Mesenchymal stem cell (in vitro differentiated cells and primary cell): ENCODE measurements around the gene KIF20A.

Experiments used
- DNase-seq: peaks from one replicate; pipeline ENCODE4 v3.0.0-alpha.2; 2013
- H2AFZ ChIP-seq: one replicate; pipeline ENCODE4 v1.6.1; 2013; ENCODE audit warnings: low read depth, mild to moderate bottlenecking, control low read depth, inconsistent platforms, low read length, moderate library complexity
- H2AK5ac ChIP-seq: 2 replicates; pipeline ENCODE4 v1.6.1; 2013; ENCODE audit warnings: low read length, moderate library complexity, mild to moderate bottlenecking, inconsistent platforms; ENCODE audit not compliant: severe bottlenecking
- H2BK120ac ChIP-seq: one replicate; pipeline ENCODE4 v1.6.1; 2013; ENCODE audit warnings: low read depth, mild to moderate bottlenecking, inconsistent platforms, low read length, moderate library complexity
- H2BK12ac ChIP-seq, 2 experiments: one replicate each; pipeline ENCODE4 v1.6.1; 2013; ENCODE audit warnings: inconsistent platforms in 2 of 2, low read length in 2 of 2, mild to moderate bottlenecking in 2 of 2, moderate library complexity in 2 of 2, control low read depth in 1 of 2
- H2BK15ac ChIP-seq: one replicate; pipeline ENCODE4 v1.6.1; 2013; ENCODE audit warnings: mild to moderate bottlenecking, low read depth, inconsistent platforms; ENCODE audit not compliant: poor library complexity, severe bottlenecking
- H2BK5ac ChIP-seq: 2 replicates; pipeline ENCODE4 v1.6.1; 2013; ENCODE audit warnings: low read depth, mild to moderate bottlenecking, low read length, control low read depth, inconsistent platforms; ENCODE audit not compliant: poor library complexity, severe bottlenecking
- H3K14ac ChIP-seq, 2 experiments: one replicate each; pipeline ENCODE4 v1.6.1; 2013; ENCODE audit warnings: inconsistent platforms in 2 of 2, low read length in 2 of 2, control low read depth in 1 of 2, mild to moderate bottlenecking in 1 of 2, moderate library complexity in 1 of 2
- H3K18ac ChIP-seq, 2 experiments: one replicate each; pipeline ENCODE4 v1.6.1; 2013; ENCODE audit warnings: inconsistent platforms in 2 of 2, low read length in 2 of 2, control low read depth in 1 of 2, low read depth in 1 of 2, mild to moderate bottlenecking in 1 of 2
- H3K23ac ChIP-seq, 2 experiments: one replicate each; pipeline ENCODE4 v1.6.1; 2013; ENCODE audit warnings: inconsistent platforms in 2 of 2, low read length in 2 of 2, mild to moderate bottlenecking in 2 of 2, moderate library complexity in 2 of 2, control low read depth in 1 of 2
- H3K27ac ChIP-seq: 2 replicates; pipeline ENCODE4 v1.5.1; 2013; ENCODE audit warnings: mild to moderate bottlenecking, moderate library complexity, low read length, control low read depth, inconsistent platforms; ENCODE audit not compliant: poor library complexity, severe bottlenecking
- H3K27me3 ChIP-seq, 2 experiments: 2 replicates each; pipeline versions ENCODE4 v1.6.1 to v1.7.0; 2013; ENCODE audit warnings: low read length in 2 of 2, mild to moderate bottlenecking in 2 of 2, moderate library complexity in 2 of 2, control low read depth in 1 of 2, inconsistent platforms in 1 of 2; ENCODE audit not compliant: control insufficient read depth in 1 of 2, insufficient read depth in 1 of 2
- H3K36me3 ChIP-seq, 2 experiments: 2 replicates each; pipeline versions ENCODE4 v1.6.1 to v1.7.0; 2013; ENCODE audit warnings: low read length in 2 of 2, control low read depth in 1 of 2, inconsistent platforms in 1 of 2, low read depth in 1 of 2, mild to moderate bottlenecking in 1 of 2; ENCODE audit not compliant: insufficient read depth in 2 of 2, control insufficient read depth in 1 of 2
- H3K4ac ChIP-seq, 2 experiments: one replicate each; pipeline ENCODE4 v1.6.1; 2013; ENCODE audit warnings: inconsistent platforms in 2 of 2, low read length in 2 of 2, mild to moderate bottlenecking in 2 of 2, moderate library complexity in 2 of 2, control low read depth in 1 of 2, low read depth in 1 of 2
- H3K4me1 ChIP-seq: 2 replicates; pipeline ENCODE4 v1.6.1; 2013; ENCODE audit warnings: low read depth, low read length, control low read depth; ENCODE audit not compliant: control insufficient read depth, insufficient read depth
- H3K4me2 ChIP-seq: 2 replicates; pipeline ENCODE4 v1.6.1; 2013; ENCODE audit warnings: low read length, mild to moderate bottlenecking, inconsistent platforms; ENCODE audit not compliant: poor library complexity, severe bottlenecking
- H3K4me3 ChIP-seq, 2 experiments: 2 replicates each; pipeline versions ENCODE4 v1.5.1 to v1.7.0; 2013; ENCODE audit warnings: low read length in 2 of 2, mild to moderate bottlenecking in 2 of 2, control low read depth in 1 of 2, low read depth in 1 of 2; ENCODE audit not compliant: insufficient read depth in 1 of 2
- H3K79me1 ChIP-seq: replicated peaks from 2 replicates; pipeline ENCODE4 v1.6.1; 2013; ENCODE audit warnings: mild to moderate bottlenecking, control low read depth, low read length, inconsistent platforms; ENCODE audit not compliant: poor library complexity, severe bottlenecking
- H3K9ac ChIP-seq: 2 replicates; pipeline ENCODE4 v1.7.0; 2013; ENCODE audit warnings: mild to moderate bottlenecking, low read length, moderate library complexity
- H3K9me3 ChIP-seq: 2 replicates; pipeline ENCODE4 v1.7.0; 2013; ENCODE audit warnings: mild to moderate bottlenecking, low read length; ENCODE audit not compliant: control insufficient read depth
- H4K8ac ChIP-seq: one replicate; pipeline ENCODE4 v1.6.1; 2013; ENCODE audit warnings: inconsistent platforms, mild to moderate bottlenecking, low read length, moderate library complexity
- H4K91ac ChIP-seq: one replicate; pipeline ENCODE4 v1.6.1; 2013; ENCODE audit warnings: mild to moderate bottlenecking, low read length, inconsistent platforms
- WGBS: methylation state at CpG from one replicate; pipeline ENCODE4 v1.1.7; 2013; ENCODE audit warnings: mixed read lengths; 5-methylcytosine and 5-hydroxymethylcytosine counted together

The KIF20A gene

DNA sequence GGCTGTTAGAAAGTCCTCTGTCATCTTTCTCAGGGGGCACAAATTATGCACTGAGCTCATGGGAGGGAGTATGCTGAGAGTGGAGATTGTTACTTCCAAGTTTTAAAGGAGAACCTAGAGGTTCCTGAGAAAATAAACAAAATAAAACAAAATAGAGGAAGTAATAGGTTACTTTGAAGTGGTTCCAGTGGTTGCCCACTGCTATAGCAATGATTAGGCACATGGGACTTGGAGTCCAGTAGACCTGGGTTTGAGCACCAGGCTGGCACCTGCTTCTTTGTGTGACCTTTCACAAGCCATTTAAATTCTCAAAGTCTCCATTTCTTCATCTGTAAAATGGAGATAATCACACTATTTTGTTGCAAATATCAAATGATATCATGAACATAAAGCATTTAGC is 48.0 kb downstream of the KIF20A start:
- no peak for DNase-seq
- H3K18ac ChIP-seq = no peak overlapping the region
- H2BK5ac ChIP-seq = no peak overlapping the region
- peaks cover 0 to 23% of the 10 kb centered on the region in 2 experiments for H3K27me3 ChIP-seq
- H3K36me3 ChIP-seq = no peaks in the 10 kb centered on the region
- H3K14ac ChIP-seq = no peak overlapping the region
- H2BK120ac ChIP-seq = no peak overlapping the region
- H2AK5ac ChIP-seq = no peak overlapping the region
- no peak overlapping the region for H3K4me3 ChIP-seq
- no peak overlapping the region for H2BK12ac ChIP-seq
- H3K79me1 ChIP-seq = no peaks in the 10 kb centered on the region
- H3K23ac ChIP-seq = no peak overlapping the region
- peaks cover 19% of the 10 kb centered on the region for H3K9me3 ChIP-seq
- H4K8ac ChIP-seq = no peak overlapping the region
- H3K27ac ChIP-seq = no peak overlapping the region
- no peak overlapping the region for H3K9ac ChIP-seq
- no peaks in the 10 kb centered on the region for H3K4me1 ChIP-seq
- H4K91ac ChIP-seq = no peak overlapping the region
- H2AFZ ChIP-seq = no peak overlapping the region
- H2BK15ac ChIP-seq = no peak overlapping the region
- H3K4me2 ChIP-seq = no peak overlapping the region
- H3K4ac ChIP-seq = no peak overlapping the region

DNA sequence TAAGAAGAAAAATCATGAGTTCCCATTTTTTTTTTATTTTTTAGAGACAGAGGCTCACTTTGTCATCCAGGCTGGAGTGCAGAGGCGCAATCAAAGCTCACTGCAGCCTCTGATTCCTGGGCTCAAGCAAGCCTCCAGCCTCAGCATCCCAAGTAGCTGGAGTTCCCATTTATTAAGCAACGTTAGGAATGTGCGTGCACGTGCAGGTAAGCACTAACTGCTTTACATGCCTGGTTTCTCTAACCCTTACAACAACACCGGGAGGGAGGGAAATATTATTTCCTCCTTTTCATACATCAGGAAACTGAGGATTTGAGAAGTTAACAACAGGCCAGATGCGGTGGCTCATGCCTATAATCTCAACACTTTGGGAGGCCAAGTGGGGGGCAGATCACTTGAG is 50.5 kb downstream of the KIF20A start:
- H2BK12ac ChIP-seq = no peak overlapping the region
- H2BK120ac ChIP-seq = no peak overlapping the region
- H3K4ac ChIP-seq = no peak overlapping the region
- no peak overlapping the region for H2AFZ ChIP-seq
- H2BK15ac ChIP-seq = no peak overlapping the region
- no peaks in the 10 kb centered on the region for H3K36me3 ChIP-seq
- H3K18ac ChIP-seq = no peak overlapping the region
- H3K9me3 ChIP-seq = peaks cover 19% of the 10 kb centered on the region
- DNase-seq = no peak
- H3K79me1 ChIP-seq = no peaks in the 10 kb centered on the region
- H3K27ac ChIP-seq = no peak overlapping the region
- no peak overlapping the region for H4K91ac ChIP-seq
- H3K4me2 ChIP-seq = no peak overlapping the region
- H4K8ac ChIP-seq = no peak overlapping the region
- no peaks in the 10 kb centered on the region for H3K4me1 ChIP-seq
- no peak overlapping the region for H2AK5ac ChIP-seq
- 92% methylated on average over 6 of the region's 6 CpGs for WGBS
- H3K23ac ChIP-seq = no peak overlapping the region
- no peak overlapping the region for H3K14ac ChIP-seq
- H3K4me3 ChIP-seq = no peak overlapping the region
- H2BK5ac ChIP-seq = no peak overlapping the region
- H3K27me3 ChIP-seq = peaks cover 0 to 39% of the 10 kb centered on the region in 2 experiments
- H3K9ac ChIP-seq = no peak overlapping the region

DNA sequence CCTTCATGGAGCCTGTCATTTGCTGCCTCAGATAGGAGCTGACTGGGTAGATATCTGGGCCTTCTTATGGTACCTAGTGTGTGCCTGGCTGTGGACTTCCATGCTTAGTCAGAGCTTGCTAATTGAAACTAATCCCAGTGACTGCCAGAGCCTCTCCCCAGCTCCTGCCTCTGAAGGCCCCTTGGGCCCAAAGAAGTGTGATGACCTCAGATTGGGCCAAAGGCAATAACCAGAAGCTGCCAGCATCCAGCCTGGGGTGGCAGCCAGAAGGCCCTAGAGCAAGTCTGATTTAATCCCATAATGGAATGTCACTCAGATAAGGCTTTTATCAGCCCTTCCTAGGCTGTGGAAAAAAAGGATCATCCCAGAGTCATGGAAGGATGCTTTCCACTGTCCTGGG is 51.3 kb downstream of the KIF20A start:
- Histone ChIP-seq H2BK5ac (no peak overlapping the region), H4K91ac (no peak overlapping the region), H3K18ac (no peak overlapping the region), H3K9me3 (peaks cover 19% of the 10 kb centered on the region), H3K27me3 (peaks cover 0 to 47% of the 10 kb centered on the region in 2 experiments), H3K36me3 (no peaks in the 10 kb centered on the region), H3K27ac (no peak overlapping the region), H3K9ac (no peak overlapping the region), H3K4me2 (no peak overlapping the region), H2BK120ac (no peak overlapping the region), H3K79me1 (no peaks in the 10 kb centered on the region), H3K4me3 (no peak overlapping the region), H3K14ac (no peak overlapping the region), H4K8ac (no peak overlapping the region), H3K4ac (no peak overlapping the region), H3K4me1 (no peaks in the 10 kb centered on the region), H2BK15ac (no peak overlapping the region), H3K23ac (no peak overlapping the region), H2AFZ (no peak overlapping the region), H2AK5ac (no peak overlapping the region), H2BK12ac (no peak overlapping the region)
- peak; percentile 30 for DNase-seq

DNA sequence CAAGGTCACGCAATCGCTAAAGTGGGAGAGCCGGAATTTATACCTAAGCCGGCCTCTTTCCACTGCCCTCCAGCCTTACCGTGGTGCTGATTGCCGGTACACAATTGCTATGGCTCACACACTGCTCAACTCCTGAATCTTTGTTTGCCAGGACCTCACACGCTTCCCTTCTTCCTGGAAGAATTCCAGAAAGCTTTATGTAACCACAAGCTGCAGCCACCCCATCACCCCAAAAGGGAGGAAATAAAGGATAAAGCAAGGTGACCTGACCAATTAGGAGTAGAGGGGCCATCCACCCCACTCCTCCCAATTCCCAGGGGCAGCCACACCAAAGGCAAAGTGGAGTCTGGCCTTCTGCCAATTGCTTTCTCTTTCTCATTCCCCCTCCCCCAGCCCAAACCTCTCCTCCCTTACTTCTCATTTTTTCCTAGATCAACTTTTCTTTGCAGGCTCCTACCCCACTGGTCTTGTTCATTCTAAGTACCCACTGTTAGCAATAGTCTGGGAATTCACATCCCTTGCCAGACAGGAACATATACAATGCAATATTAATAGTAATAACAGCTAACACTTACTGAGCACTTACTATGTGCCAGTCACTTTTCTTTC is 52.2 kb downstream of the KIF20A start:
- Histone ChIP-seq H3K14ac (no peak overlapping the region), H3K23ac (no peak overlapping the region), H2BK15ac (no peak overlapping the region), H2BK5ac (no peak overlapping the region), H2AFZ (no peak overlapping the region), H3K18ac (no peak overlapping the region), H3K4ac (no peak overlapping the region), H2BK12ac (no peak overlapping the region), H3K4me1 (no peaks in the 10 kb centered on the region), H3K9ac (no peak overlapping the region), H3K79me1 (no peaks in the 10 kb centered on the region), H2AK5ac (no peak overlapping the region), H3K27me3 (peaks cover 0 to 44% of the 10 kb centered on the region in 2 experiments), H4K8ac (no peak overlapping the region), H3K27ac (no peak overlapping the region), H3K4me3 (no peak overlapping the region), H3K36me3 (no peaks in the 10 kb centered on the region), H3K4me2 (no peak overlapping the region), H3K9me3 (peaks cover 11% of the 10 kb centered on the region), H4K91ac (no peak overlapping the region), H2BK120ac (no peak overlapping the region)
- DNase-seq = peak; percentile 38
- 81% methylated on average over 7 of the region's 7 CpGs for WGBS
